Measurements from ENCODE around the gene SCLY.
A peak's percentile ranks its signal among the peaks of the same experiment; 100 is the strongest.
"Not testable (repeated sequence)": the region's sequence is repeated elsewhere in the genome, so short reads cannot be mapped to it uniquely, and the experiment has no call there.

SCLY gene

GRCh38 chr2:238060542-238061314 is at the start of gene SCLY:
TSS of gene SCLY (plus strand) at chr2:238061001. CDS start at chr2:238061055, 54 bp downstream.
- DNase-seq = peak; percentile 92

- no peak for DNase-seq
Measured at GRCh38 chr2:238013806-238014205, 47.0 kb upstream of the SCLY start.

GRCh38 chr2:238015705-238016104 is 45.1 kb upstream of the SCLY start:
- no peak for DNase-seq

GRCh38 chr2:238016526-238016925 is 44.3 kb upstream of the SCLY start:
- DNase-seq = no peak

GRCh38 chr2:238019962-238020361 is 40.8 kb upstream of the SCLY start:
- no peak for DNase-seq

GRCh38 chr2:238020816-238021215 is 40.0 kb upstream of the SCLY start:
- DNase-seq = no peak

GRCh38 chr2:238021327-238021726 is 39.5 kb upstream of the SCLY start:
- DNase-seq = no peak

GRCh38 chr2:238022594-238023157 is 38.1 kb upstream of the SCLY start:
- no peak for DNase-seq

- DNase-seq = no peak
Measured at GRCh38 chr2:238023608-238024007, 37.2 kb upstream of the SCLY start.

GRCh38 chr2:238024986-238025385 is 35.8 kb upstream of the SCLY start:
- DNase-seq = no peak

- DNase-seq = no peak
Measured at GRCh38 chr2:238025741-238026360, 35.0 kb upstream of the SCLY start.

- no peak for DNase-seq
Measured at GRCh38 chr2:238027058-238027457, 33.7 kb upstream of the SCLY start.

- no peak for DNase-seq
Measured at GRCh38 chr2:238027591-238028415, 33.0 kb upstream of the SCLY start.

GRCh38 chr2:238029853-238030252 is 30.9 kb upstream of the SCLY start:
- no peak for DNase-seq

- DNase-seq = no peak
Measured at GRCh38 chr2:238030422-238031155, 30.2 kb upstream of the SCLY start.

GRCh38 chr2:238031751-238032150 is 29.1 kb upstream of the SCLY start:
- no peak for DNase-seq

- DNase-seq = no peak
Measured at GRCh38 chr2:238032755-238033337, 28.0 kb upstream of the SCLY start.

GRCh38 chr2:238033991-238034390 is 26.8 kb upstream of the SCLY start:
- not testable (repeated sequence) for DNase-seq

- no peak for DNase-seq
Measured at GRCh38 chr2:238038203-238038602, 22.6 kb upstream of the SCLY start.

- DNase-seq = no peak
Measured at GRCh38 chr2:238039151-238039550, 21.6 kb upstream of the SCLY start.

GRCh38 chr2:238039985-238040384 is 20.8 kb upstream of the SCLY start:
- no peak for DNase-seq

GRCh38 chr2:238040918-238041317 is 19.9 kb upstream of the SCLY start:
- no peak for DNase-seq

Data from GOT3 (cell line).